Prostate gland (tissue), 2 donors: ENCODE results near the gene PIGM. TPM values are rescaled to one million over a fixed set of nuclear protein-coding genes. Genes with fewer than 3 reads are reported as not detected.

Source experiments
- DNase-seq: peaks from one replicate; pipeline ENCODE4 v3.0.0-alpha.2; 2019; ENCODE audit warnings: low spot score
- H3K27ac ChIP-seq, 2 donors: fragments of 200-600 bp; sonication (generic); 2 replicates each; pipeline ENCODE4 v1.5.1; 2017 to 2019
- H3K27me3 ChIP-seq: fragments of 200-600 bp; sonication (generic); replicated peaks from 2 replicates; pipeline ENCODE4 v1.5.1; 2019; ENCODE audit not compliant: insufficient read depth
- H3K36me3 ChIP-seq, 2 donors: fragments of 200-600 bp; sonication (generic); 1 replicate in 1 of 2; 2 replicates in 1 of 2; pipeline versions ENCODE4 v1.5.1 to v1.8.1; 2017 to 2019
- H3K4me1 ChIP-seq: fragments of 200-600 bp; sonication (generic); replicated peaks from 2 replicates; pipeline ENCODE4 v1.5.1; 2019
- H3K4me3 ChIP-seq, 2 donors: fragments of 200-600 bp; sonication (generic); 2 replicates each; pipeline ENCODE4 v1.5.1; 2017 to 2019
- H3K9me3 ChIP-seq: fragments of 200-600 bp; sonication (generic); 2 replicates; pipeline ENCODE4 v1.5.1; 2017
- POLR2A ChIP-seq: fragments of 450-650 bp; IDR thresholded peaks from one replicate; pipeline ENCODE4 v1.6.1; 2016; ENCODE audit warnings: antibody characterized with exemption, mild to moderate bottlenecking
- POLR2AphosphoS5 ChIP-seq: sonication (generic); formaldehyde crosslinking; IDR thresholded peaks from one replicate; pipeline ENCODE4 v1.6.1; 2017; ENCODE audit warnings: antibody characterized with exemption
- WGBS: methylation state at CpG from one replicate; pipeline ENCODE4 v1.1.5; 2018; 5-methylcytosine and 5-hydroxymethylcytosine counted together
- intact Hi-C: fragments of 100-400 bp; cut with DNase I; formaldehyde crosslinking; loops from one replicate; pipeline ENCODE4 v1.14.2; 2022
- total RNA-seq, 2 donors: library from RNA; depleted of rRNA; stranded (reverse); fragments of >200 nt; gene quantifications; one replicate each; pipeline ENCODE4 v1.1.0, GENCODE V29; 2016
- TF ChIP-seq, protein P1 (sequence below), 4 experiments: fragments of 200-600 bp in 2 of 4; fragments of 450-650 bp in 2 of 4; sonication (generic) in 2 of 4; IDR thresholded peaks; 1 replicate in 3 of 4; 2 replicates in 1 of 4; pipeline ENCODE4 v1.5.1; 2016 to 2019; ENCODE audit warnings: antibody characterized with exemption in 4 of 4, mild to moderate bottlenecking in 2 of 4, moderate library complexity in 2 of 4

The PIGM gene
- total RNA-seq, 2 donors from 2014 or later, result 5.9 to 8.4 TPM

DNA sequence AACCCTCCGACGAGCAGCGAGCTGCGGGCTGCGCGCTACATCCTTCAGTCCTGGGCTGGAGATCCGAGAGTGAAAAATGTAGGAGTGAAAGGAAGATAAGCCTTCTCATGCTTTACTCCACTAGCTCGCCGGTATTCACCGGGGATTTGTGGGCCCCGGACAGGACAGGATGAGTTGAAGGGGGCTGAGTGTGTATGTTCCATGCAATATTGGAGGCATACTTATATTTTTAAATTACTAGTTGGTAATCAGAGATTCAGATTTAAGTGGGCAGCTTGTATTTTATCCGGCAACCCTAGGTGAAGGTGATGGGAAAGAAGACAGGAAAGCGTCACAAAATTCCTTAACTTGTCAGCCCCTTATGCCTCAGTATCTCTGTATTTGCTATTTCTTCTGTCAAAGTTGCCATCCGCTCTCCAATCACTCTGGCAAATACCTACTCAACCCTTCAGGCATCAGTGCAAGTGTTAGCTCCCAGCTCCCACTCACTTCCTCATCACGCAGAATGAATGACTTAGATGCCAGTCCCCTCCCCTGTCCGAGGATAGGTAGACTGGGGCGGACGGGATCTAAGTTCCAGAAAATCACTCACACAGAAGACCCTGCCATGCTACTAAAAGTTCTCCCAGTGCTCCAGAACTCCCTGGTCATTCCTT is 503 bp upstream of the PIGM start:
- H3K36me3 ChIP-seq, result no peaks in the 10 kb centered on the region
- peak overlapping the region; percentile 55 to 71 for H3K4me3 ChIP-seq
- 1% methylated on average over 18 of the region's 18 CpGs for WGBS
- peak overlapping the region; percentile 61 to 78 for H3K27ac ChIP-seq
- no peak for DNase-seq
- no peaks in the 10 kb centered on the region for H3K9me3 ChIP-seq
- H3K27me3 ChIP-seq, result no peaks in the 10 kb centered on the region
- TF ChIP-seq, protein P1, sequence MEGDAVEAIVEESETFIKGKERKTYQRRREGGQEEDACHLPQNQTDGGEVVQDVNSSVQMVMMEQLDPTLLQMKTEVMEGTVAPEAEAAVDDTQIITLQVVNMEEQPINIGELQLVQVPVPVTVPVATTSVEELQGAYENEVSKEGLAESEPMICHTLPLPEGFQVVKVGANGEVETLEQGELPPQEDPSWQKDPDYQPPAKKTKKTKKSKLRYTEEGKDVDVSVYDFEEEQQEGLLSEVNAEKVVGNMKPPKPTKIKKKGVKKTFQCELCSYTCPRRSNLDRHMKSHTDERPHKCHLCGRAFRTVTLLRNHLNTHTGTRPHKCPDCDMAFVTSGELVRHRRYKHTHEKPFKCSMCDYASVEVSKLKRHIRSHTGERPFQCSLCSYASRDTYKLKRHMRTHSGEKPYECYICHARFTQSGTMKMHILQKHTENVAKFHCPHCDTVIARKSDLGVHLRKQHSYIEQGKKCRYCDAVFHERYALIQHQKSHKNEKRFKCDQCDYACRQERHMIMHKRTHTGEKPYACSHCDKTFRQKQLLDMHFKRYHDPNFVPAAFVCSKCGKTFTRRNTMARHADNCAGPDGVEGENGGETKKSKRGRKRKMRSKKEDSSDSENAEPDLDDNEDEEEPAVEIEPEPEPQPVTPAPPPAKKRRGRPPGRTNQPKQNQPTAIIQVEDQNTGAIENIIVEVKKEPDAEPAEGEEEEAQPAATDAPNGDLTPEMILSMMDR (IDR thresholded peaks at IDR 0.05), result no peak
- no peak for TF ChIP-seq POLR2A
- no peak for TF ChIP-seq POLR2AphosphoS5
- no peaks in the 10 kb centered on the region for H3K4me1 ChIP-seq
- intact Hi-C loops, result no loop called here

- Histone ChIP-seq H3K4me3 (peak overlapping the region; percentile 55 to 71), H3K27ac (peak overlapping the region; percentile 61 to 78), H3K9me3 (no peaks in the 10 kb centered on the region), H3K4me1 (no peaks in the 10 kb centered on the region), H3K36me3 (no peaks in the 10 kb centered on the region), H3K27me3 (no peaks in the 10 kb centered on the region)
- 6% methylated on average over 23 of the region's 23 CpGs for WGBS
- intact Hi-C loops, result no loop called here
- peak; percentile 21 for DNase-seq
- TF ChIP-seq POLR2A (no peak), POLR2AphosphoS5 (no peak)
- TF ChIP-seq, protein P1 (IDR thresholded peaks at IDR 0.05), result no peak
These were observed 979 bp downstream of the PIGM start for GRCh38 chr1:160030657-160031364.

DNA sequence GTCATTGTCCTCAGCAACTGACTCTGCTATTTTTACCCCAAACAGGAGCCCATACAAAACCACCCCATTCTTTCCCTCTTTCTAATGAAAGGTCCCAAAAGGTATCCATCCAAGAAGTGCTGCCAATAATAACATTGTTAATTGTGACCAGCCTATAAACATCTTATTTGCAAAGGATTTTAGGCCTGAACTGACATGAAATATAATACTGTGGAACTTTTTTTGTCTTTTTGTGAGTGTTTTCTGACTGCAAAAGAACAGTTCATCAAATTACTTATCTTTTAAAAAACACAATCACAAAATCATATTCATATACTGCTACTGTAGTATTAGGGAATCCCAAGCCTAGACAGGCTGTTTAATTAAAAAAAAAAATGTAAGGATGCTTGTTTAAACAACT is 3.4 kb downstream of the PIGM start:
- no peak for TF ChIP-seq POLR2AphosphoS5
- TF ChIP-seq, protein P1 (IDR thresholded peaks at IDR 0.05), result no peak
- TF ChIP-seq POLR2A, result no peak
- Histone ChIP-seq H3K4me3 (no peak overlapping the region), H3K27me3 (no peaks in the 10 kb centered on the region), H3K4me1 (no peaks in the 10 kb centered on the region), H3K9me3 (no peaks in the 10 kb centered on the region), H3K27ac (no peak overlapping the region), H3K36me3 (no peaks in the 10 kb centered on the region)
- DNase-seq, result no peak
- intact Hi-C loops, result no loop called here

DNA sequence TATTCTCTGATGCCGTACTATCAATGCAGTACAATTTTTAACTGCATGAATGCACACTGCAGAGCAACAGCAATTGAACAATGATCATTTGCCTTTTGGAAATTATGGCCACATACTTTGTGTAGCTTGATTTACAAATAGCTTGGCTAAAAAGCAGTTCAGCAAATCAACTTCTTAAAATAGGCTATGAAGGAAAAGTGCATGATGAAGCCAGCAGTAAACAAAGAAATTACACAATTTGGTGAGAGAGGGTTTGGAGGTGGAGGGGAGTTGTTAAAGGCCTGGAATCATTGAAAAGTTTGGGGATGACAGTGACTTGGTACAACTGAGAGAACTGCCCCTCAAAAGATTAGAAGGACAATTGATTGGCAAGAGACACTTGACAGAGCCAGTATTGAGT is 6.5 kb downstream of the PIGM start:
- Histone ChIP-seq H3K9me3 (no peaks in the 10 kb centered on the region), H3K27ac (no peak overlapping the region), H3K27me3 (no peaks in the 10 kb centered on the region), H3K4me3 (no peak overlapping the region), H3K4me1 (no peaks in the 10 kb centered on the region), H3K36me3 (no peaks in the 10 kb centered on the region)
- intact Hi-C loops, result no loop called here
- no peak for DNase-seq
- TF ChIP-seq POLR2A, result no peak
- TF ChIP-seq, protein P1 (IDR thresholded peaks at IDR 0.05), result no peak
- TF ChIP-seq POLR2AphosphoS5, result no peak
- 82% methylated on average over 1 of the region's 1 CpG for WGBS
